HepG2 (cell line): Measurements from ENCODE around the gene S100P. TPM values are rescaled to one million over a fixed set of nuclear protein-coding genes. Genes with fewer than 3 reads are reported as not detected.

ENCODE experiments used
- ARID2 ChIP-seq: sonication (generic); formaldehyde crosslinking; IDR thresholded peaks from 2 replicates; pipeline ENCODE4 v1.8.1; 2022; ENCODE audit warnings: mild to moderate bottlenecking, missing genetic modification reagents, borderline replicate concordance
- ARNT ChIP-seq: fragments of 450-650 bp; IDR thresholded peaks from 2 replicates; pipeline ENCODE4 v1.6.1; 2017
- ATAD3A ChIP-seq: sonication (generic); formaldehyde crosslinking; IDR thresholded peaks from 2 replicates; pipeline ENCODE4 v1.4.0; 2020; ENCODE audit warnings: missing genetic modification reagents
- BCL6 ChIP-seq: IDR thresholded peaks from 2 replicates; pipeline ENCODE4 v1.6.1; 2016; ENCODE audit warnings: missing genetic modification reagents, missing compliant biosample characterization
- BRCA1 ChIP-seq: sonication (generic); formaldehyde crosslinking; IDR thresholded peaks from 2 replicates; pipeline ENCODE4 v1.4.0; 2020; ENCODE audit warnings: missing genetic modification reagents
- FOXA3 ChIP-seq: IDR thresholded peaks from 2 replicates; pipeline ENCODE4 v1.6.1; 2016; ENCODE audit warnings: missing genetic modification reagents, missing compliant biosample characterization
- KDM4B ChIP-seq: sonication (generic); formaldehyde crosslinking; IDR thresholded peaks from 2 replicates; pipeline ENCODE4 v1.4.0; 2020; ENCODE audit warnings: missing genetic modification reagents
- MBD4 ChIP-seq: IDR thresholded peaks from 2 replicates; pipeline ENCODE4 v1.6.1; 2012; ENCODE audit warnings: low read length, inconsistent platforms, borderline replicate concordance
- NONO ChIP-seq, 2 experiments: fragments of 450-650 bp in 1 of 2; sonication (generic) in 1 of 2; formaldehyde crosslinking in 1 of 2; IDR thresholded peaks in 1 of 2; conservative IDR thresholded peaks in 1 of 2; 2 replicates each; pipeline versions ENCODE4 v1.6.1 to v1.8.0; 2017 to 2022; ENCODE audit warnings: mild to moderate bottlenecking in 1 of 2, missing genetic modification reagents in 1 of 2, moderate library complexity in 1 of 2
- RXRB ChIP-seq: IDR thresholded peaks from 2 replicates; pipeline ENCODE4 v1.6.1; 2016; ENCODE audit warnings: borderline replicate concordance, missing genetic modification reagents, missing compliant biosample characterization
- SAP130 ChIP-seq: IDR thresholded peaks from 2 replicates; pipeline ENCODE4 v1.6.1; 2016; ENCODE audit warnings: low read depth
- SIN3A ChIP-seq: IDR thresholded peaks from 2 replicates; pipeline ENCODE4 v1.6.1; 2011; ENCODE audit warnings: low read depth, mild to moderate bottlenecking, control low read depth, low read length, borderline replicate concordance
- SKIL ChIP-seq: sonication (generic); formaldehyde crosslinking; IDR thresholded peaks from 2 replicates; pipeline ENCODE4 v1.8.0; 2022; ENCODE audit warnings: missing genetic modification reagents, mild to moderate bottlenecking, moderate library complexity, borderline replicate concordance
- ZBTB2 ChIP-seq: sonication (generic); formaldehyde crosslinking; IDR thresholded peaks from 2 replicates; pipeline ENCODE4 v1.8.0; 2022; ENCODE audit warnings: low read depth, missing genetic modification reagents
- ZFYVE20 ChIP-seq: sonication (generic); formaldehyde crosslinking; IDR thresholded peaks from 2 replicates; pipeline ENCODE4 v1.8.0; 2023; ENCODE audit warnings: low read depth, mild to moderate bottlenecking, moderate library complexity, missing genetic modification reagents, borderline replicate concordance
- ZIK1 ChIP-seq: sonication (generic); formaldehyde crosslinking; IDR thresholded peaks from 2 replicates; pipeline ENCODE4 v1.5.0; 2020; ENCODE audit warnings: mild to moderate bottlenecking, low read depth, missing genetic modification reagents, borderline replicate concordance
- ZNF367 ChIP-seq: sonication (generic); formaldehyde crosslinking; IDR thresholded peaks from 2 replicates; pipeline ENCODE4 v1.4.0; 2020; ENCODE audit warnings: missing genetic modification reagents, borderline replicate concordance
- ZNF383 ChIP-seq: sonication (generic); formaldehyde crosslinking; IDR thresholded peaks from 2 replicates; pipeline ENCODE4 v1.4.0; 2020; ENCODE audit warnings: missing genetic modification reagents, mild to moderate bottlenecking, borderline replicate concordance
- ZNF496 ChIP-seq: sonication (generic); formaldehyde crosslinking; IDR thresholded peaks from 2 replicates; pipeline ENCODE4 v1.8.1; 2023; ENCODE audit warnings: mild to moderate bottlenecking, moderate library complexity, missing genetic modification reagents; ENCODE audit not compliant: insufficient replicate concordance
- ZNF577 ChIP-seq: sonication (generic); formaldehyde crosslinking; IDR thresholded peaks from 2 replicates; pipeline ENCODE4 v1.4.0; 2020; ENCODE audit warnings: mild to moderate bottlenecking, low read depth, missing genetic modification reagents, borderline replicate concordance
- ZNF740 ChIP-seq: sonication (generic); formaldehyde crosslinking; IDR thresholded peaks from 2 replicates; pipeline ENCODE4 v1.4.0; 2020; ENCODE audit warnings: missing genetic modification reagents
- polyA plus RNA-seq, 8 experiments: library from polyadenylated mRNA; depleted of rRNA in 3 of 8; stranded (reverse) in 7 of 8; unstranded in 1 of 8; fragments of >200 nt; fragmentation: Illumina TruSeq in 4 of 8; extraction: Trizol in 4 of 8; gene quantifications; 2 replicates each; pipeline versions ENCODE4 v1.2.1 to v1.2.3, GENCODE V29; 2011 to 2016; ENCODE audit warnings: low read depth in 4 of 8, missing spikeins in 1 of 8, mixed read lengths in 1 of 8; ENCODE audit not compliant: insufficient read depth in 1 of 8
- total RNA-seq, 5 experiments: library from RNA; depleted of rRNA; stranded (reverse); fragments of >200 nt; fragmentation: Illumina TruSeq; extraction: Trizol; gene quantifications; 2 replicates each; pipeline ENCODE4 v1.2.3, GENCODE V29; 2016; ENCODE audit warnings: low read depth in 1 of 5
- TF ChIP-seq, protein P1 (sequence below): sonication (generic); formaldehyde crosslinking; IDR thresholded peaks from 2 replicates; pipeline ENCODE4 v1.4.0; 2020; ENCODE audit warnings: missing genetic modification reagents
- TF ChIP-seq, protein P2 (sequence below): sonication (generic); formaldehyde crosslinking; IDR thresholded peaks from 2 replicates; pipeline ENCODE4 v1.5.0; 2020; ENCODE audit warnings: missing genetic modification reagents

S100P gene
- total and polyA plus RNA-seq, 2 of the 13 experiments (the other 11 are each of a cell fraction or from before 2014, with no cell fraction given), result 278 to 1,649 TPM

DNA sequence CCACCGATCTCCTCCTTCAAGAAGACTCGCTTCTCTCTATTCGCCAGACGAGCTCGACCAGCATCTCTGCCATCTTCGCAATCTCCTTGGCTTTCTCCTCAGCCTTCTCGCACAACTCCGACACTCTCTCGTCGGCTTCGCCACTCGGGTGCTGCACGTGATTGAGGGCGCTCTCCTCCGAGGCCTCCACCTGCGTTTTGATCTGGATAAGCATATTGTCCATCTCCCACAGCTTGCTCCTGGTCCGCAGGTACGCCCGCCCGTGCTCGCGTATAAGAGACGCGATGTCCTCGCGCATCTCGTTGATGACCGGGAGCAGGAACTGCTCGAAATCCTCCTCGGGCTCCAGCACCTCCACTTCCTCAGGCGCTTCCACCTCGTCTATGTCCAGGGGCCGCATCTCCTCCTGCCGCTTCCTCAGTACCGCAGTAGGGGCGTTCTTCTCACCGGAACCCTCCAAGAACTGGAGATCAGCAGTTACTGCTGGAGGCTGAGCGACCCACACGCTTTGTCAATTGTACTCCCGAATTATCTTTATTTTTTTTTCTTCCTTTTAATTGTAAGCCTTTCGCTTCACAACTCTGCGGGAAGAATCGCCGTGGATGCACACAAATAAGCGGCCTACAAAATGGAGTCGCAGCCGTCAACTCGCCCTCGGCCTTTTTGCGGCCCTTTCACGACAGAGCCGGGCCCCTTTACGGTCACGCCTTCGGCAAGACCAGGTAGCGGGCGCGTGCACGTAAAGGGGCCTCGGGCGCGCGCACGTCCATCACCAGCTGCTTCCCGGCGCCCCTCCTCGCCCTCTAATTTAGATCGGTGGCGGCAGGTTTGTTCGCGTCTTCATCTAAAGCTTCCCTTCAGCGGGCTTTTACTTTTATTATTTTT lies 15.8 kb downstream of the S100P start, which contains the start of gene MRFAP1L1 (continued):
- TF ChIP-seq SKIL (no peak), RXRB (CRISPR knock-in tag) (peak; percentile 28; the same call in 1 of the 2 replicates), ZIK1 (no peak; the same call in 1 of the 2 replicates), ZNF577 (CRISPR knock-in tag) (no peak), ZNF383 (CRISPR knock-in tag) (no peak), ATAD3A (CRISPR knock-in tag) (0 out of 2 replicates have a peak, but pooled peaks have one; percentile 47), ZNF496 (no peak), ARID2 (CRISPR knock-in tag) (no peak), ZNF367 (CRISPR knock-in tag) (no peak), SIN3A (peak; percentile 60; the same call in 1 of the 2 replicates), KDM4B (CRISPR knock-in tag) (no peak), MBD4 (no peak), SAP130 (peak; percentile 90; the same call in 1 of the 2 replicates), BCL6 (CRISPR knock-in tag) (no peak; the same call in 1 of the 2 replicates), ZFYVE20 (CRISPR knock-in tag) (0 out of 2 replicates have a peak, but pooled peaks have one; percentile 13), FOXA3 (CRISPR knock-in tag) (peak; percentile 45), BRCA1 (CRISPR knock-in tag) (no peak), ZBTB2 (0 out of 2 replicates have a peak, but pooled peaks have one; percentile 39), ZNF740 (CRISPR knock-in tag) (no peak), NONO (IDR thresholded peaks at IDR 0.05) (no peak), NONO (CRISPR knock-in tag; conservative IDR thresholded peaks at IDR 0.05) (peak; percentile 40), ARNT (no peak)
- TF ChIP-seq, protein P1, sequence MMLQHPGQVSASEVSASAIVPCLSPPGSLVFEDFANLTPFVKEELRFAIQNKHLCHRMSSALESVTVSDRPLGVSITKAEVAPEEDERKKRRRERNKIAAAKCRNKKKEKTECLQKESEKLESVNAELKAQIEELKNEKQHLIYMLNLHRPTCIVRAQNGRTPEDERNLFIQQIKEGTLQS (CRISPR knock-in tag), result no peak
- TF ChIP-seq, protein P2, sequence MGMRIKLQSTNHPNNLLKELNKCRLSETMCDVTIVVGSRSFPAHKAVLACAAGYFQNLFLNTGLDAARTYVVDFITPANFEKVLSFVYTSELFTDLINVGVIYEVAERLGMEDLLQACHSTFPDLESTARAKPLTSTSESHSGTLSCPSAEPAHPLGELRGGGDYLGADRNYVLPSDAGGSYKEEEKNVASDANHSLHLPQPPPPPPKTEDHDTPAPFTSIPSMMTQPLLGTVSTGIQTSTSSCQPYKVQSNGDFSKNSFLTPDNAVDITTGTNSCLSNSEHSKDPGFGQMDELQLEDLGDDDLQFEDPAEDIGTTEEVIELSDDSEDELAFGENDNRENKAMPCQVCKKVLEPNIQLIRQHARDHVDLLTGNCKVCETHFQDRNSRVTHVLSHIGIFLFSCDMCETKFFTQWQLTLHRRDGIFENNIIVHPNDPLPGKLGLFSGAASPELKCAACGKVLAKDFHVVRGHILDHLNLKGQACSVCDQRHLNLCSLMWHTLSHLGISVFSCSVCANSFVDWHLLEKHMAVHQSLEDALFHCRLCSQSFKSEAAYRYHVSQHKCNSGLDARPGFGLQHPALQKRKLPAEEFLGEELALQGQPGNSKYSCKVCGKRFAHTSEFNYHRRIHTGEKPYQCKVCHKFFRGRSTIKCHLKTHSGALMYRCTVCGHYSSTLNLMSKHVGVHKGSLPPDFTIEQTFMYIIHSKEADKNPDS (CRISPR knock-in tag), result no peak
